ENCODE data around the gene CAPN13. TPM values are rescaled to one million over a fixed set of nuclear protein-coding genes. Genes with fewer than 3 reads are reported as not detected.
A peak's percentile ranks its signal among the peaks of the same experiment; 100 is the strongest.

Gene CAPN13
- total RNA-seq, 1 experiment from 2014 or later = not detected

DNA sequence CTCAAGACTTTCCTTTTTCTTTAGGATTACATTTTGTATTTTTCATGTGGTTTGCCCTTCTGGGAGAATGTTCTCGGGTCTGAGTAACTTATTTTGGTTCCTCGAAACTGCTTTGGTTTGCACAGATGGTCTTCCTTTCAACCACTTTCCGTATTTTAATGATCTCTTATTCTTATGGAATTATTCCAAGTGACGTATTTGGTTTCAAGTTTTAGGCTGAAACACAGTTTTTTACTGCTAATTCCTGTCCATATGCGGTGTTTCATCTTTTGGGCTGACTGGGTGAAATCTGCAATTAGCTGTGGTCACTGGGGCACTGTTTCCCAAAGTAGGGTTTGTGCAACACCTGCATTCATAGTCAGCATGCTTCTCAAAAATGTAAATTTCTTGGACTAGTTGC is 122.7 kb downstream of the CAPN13 start:
- DNase-seq (ENCODE audit: low read depth) = no peak

DNA sequence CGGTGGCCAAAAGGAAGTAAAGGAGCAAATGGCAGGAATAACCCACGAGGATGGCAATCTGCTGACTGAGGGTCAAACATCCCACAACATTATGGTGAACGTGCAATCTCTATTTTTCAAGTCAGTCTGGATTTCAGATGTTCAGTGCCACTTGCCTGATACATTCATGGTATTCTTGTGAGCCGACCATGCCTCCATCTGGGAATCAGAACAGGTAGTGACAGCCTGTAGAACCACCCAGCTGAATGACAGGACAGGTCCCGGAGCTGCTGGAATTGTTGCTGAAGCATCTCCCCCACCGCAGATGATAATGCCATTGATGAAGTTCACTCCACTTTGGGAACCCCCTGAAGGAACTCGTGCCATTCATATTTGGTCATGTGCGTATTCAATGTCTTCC is 123.2 kb downstream of the CAPN13 start:
- DNase-seq (ENCODE audit: low read depth) = no peak

DNA sequence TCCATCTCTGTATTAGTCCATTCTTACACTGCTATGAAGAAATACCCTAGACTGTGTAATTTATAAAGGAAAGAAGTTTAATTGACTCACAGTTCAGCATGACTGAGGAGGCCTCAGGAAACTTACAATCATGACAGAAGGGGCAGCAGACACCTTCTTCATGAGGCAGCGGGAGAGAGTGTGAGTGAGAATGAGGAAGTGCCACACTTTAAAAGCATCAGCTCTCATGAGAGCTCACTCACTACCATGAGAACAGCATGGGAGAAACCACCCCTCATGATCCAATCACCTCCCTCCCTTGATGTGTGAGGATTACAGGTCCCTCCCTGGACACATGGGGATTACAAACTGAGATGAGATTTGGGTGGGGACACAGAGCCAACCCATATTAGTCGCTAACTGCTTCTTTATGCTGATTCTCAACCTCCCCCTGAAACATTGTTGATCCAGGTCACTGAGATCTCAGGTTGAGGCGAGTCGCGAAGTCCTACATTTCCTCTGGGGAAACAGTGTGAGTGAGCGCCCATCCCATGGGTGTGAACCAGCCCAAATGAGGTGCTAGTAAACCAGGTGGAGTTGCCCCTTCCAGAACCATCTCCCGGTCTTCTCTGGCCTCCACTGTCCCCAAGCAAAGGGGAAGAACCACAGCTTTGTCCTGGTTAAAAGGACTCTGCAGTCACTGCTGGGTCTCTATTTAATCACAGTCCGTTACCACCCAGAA is 123.8 kb downstream of the CAPN13 start:
- DNase-seq (ENCODE audit: low read depth) = no peak

DNA sequence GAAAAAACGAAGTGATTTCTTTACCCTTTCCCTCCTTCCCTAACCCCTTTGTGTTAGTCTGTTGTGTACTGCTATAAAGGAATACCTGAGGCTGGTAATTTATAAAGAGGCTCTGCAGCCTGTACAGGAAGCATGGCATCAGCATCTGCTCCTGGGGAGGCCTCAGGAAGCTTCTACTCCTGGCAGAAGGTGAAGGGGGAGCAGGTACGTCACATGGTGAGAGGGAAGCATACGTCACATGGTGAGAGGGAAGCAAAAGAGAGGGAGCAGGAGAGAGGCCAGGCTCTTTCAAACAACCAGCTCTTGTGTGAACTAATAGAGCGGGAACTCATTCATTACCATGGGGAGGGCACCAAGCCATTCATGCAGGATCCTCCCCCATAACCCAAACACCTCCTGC is 126.2 kb downstream of the CAPN13 start:
- no peak for DNase-seq (ENCODE audit: low read depth)

DNA sequence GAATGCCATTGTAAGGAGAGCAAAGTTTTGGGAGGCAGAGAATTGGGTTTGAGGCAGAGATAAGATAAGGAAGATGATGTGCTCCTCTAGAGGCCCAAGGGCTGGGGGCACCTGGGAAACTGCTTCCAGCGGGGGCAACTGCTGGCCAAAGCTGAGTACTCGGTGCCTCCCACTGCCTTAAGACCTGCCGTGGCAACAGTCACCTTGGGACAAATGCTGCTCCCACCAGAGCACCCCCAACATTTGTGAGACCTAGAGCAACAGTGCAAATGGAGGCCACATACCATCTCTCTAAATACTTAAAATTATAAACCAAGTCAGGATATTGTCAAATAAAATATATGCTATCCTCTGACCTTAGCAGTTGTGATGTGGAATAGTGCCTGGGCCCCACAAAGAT is 127.1 kb downstream of the CAPN13 start:
- no peak for DNase-seq (ENCODE audit: low read depth)

GRCh38 chr2:30679426-30680088 is 127.7 kb downstream of the CAPN13 start:
- DNase-seq (ENCODE audit: low read depth) = peak; percentile 64

- no peak for DNase-seq (ENCODE audit: low read depth)
These were observed 128.7 kb downstream of the CAPN13 start for GRCh38 chr2:30678410-30679137.

GRCh38 chr2:30677861-30678385 is 129.3 kb downstream of the CAPN13 start:
- no peak for DNase-seq (ENCODE audit: low read depth)

DNA sequence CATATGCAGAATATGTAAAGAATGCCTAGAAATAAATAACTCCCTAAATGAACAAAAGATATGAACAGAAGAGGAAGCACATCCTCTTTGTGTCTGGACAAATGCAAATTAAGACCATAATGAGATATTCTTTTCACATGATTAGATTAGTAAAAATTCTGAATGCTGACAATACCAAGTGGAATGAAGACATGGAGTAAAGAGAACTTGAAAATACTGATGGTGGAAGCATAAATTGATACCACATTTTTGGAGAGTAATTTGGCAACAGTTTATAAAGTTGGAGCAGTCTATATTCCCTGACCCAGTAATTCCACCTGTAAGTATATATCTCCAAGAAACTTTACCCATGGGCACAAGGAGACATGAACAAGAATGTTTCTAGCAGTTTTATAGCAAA is 130.0 kb downstream of the CAPN13 start:
- no peak for DNase-seq (ENCODE audit: low read depth)

- peak; percentile 22 for DNase-seq (ENCODE audit: low read depth)
These were observed 131.5 kb downstream of the CAPN13 start for GRCh38 chr2:30675758-30676157.

GRCh38 chr2:30673127-30673526 is 134.1 kb downstream of the CAPN13 start:
- no peak for DNase-seq (ENCODE audit: low read depth)
